HG02759 (cell line): ENCODE data around the gene ADCY7.

Experiments used
- ATAC-seq: cut with Tn5 transposase; IDR thresholded peaks from one replicate; pipeline ENCODE4 v1.9.1; 2021; ENCODE audit warnings: mild to moderate bottlenecking, moderate library complexity; ENCODE audit not compliant: unreplicated experiment

Gene ADCY7

GRCh38 chr16:50247906-50248608 is 18.3 kb upstream of the ADCY7 start:
- no peak for ATAC-seq

- no peak for ATAC-seq
Measured at GRCh38 chr16:50248845-50249244, 17.5 kb upstream of the ADCY7 start.

GRCh38 chr16:50251375-50252081 is 14.8 kb upstream of the ADCY7 start:
- no peak for ATAC-seq

- ATAC-seq: no peak
Measured at GRCh38 chr16:50252082-50252611, 14.2 kb upstream of the ADCY7 start.

- no peak for ATAC-seq
Measured at GRCh38 chr16:50252874-50253513, 13.4 kb upstream of the ADCY7 start.

- no peak for ATAC-seq
Measured at GRCh38 chr16:50253514-50253910, 12.8 kb upstream of the ADCY7 start.

- no peak for ATAC-seq
Measured at GRCh38 chr16:50254072-50254471, 12.3 kb upstream of the ADCY7 start.

GRCh38 chr16:50255538-50255937 is 10.8 kb upstream of the ADCY7 start:
- no peak for ATAC-seq

GRCh38 chr16:50256604-50257003 is 9.7 kb upstream of the ADCY7 start:
- no peak for ATAC-seq

GRCh38 chr16:50257876-50258275 is 8.5 kb upstream of the ADCY7 start:
- no peak for ATAC-seq

GRCh38 chr16:50259334-50260205 is 6.8 kb upstream of the ADCY7 start:
- ATAC-seq: no peak

- no peak for ATAC-seq
Measured at GRCh38 chr16:50260206-50261159, 5.9 kb upstream of the ADCY7 start.

GRCh38 chr16:50261160-50261706 is 5.1 kb upstream of the ADCY7 start:
- ATAC-seq: no peak

- ATAC-seq: no peak
Measured at GRCh38 chr16:50261707-50262235, 4.6 kb upstream of the ADCY7 start.

- no peak for ATAC-seq
Measured at GRCh38 chr16:50263060-50263909, 3.1 kb upstream of the ADCY7 start.

GRCh38 chr16:50263940-50264929 is 2.1 kb upstream of the ADCY7 start:
- peak; percentile 35 for ATAC-seq

GRCh38 chr16:50265260-50265659 is 1.1 kb upstream of the ADCY7 start:
- no peak for ATAC-seq
